Measurements from ENCODE around the gene TMEM120A.
"Not testable (repeated sequence)": the region's sequence is repeated elsewhere in the genome, so short reads cannot be mapped to it uniquely, and the experiment has no call there.

The TMEM120A gene

GRCh38 chr7:75994388-75995051, at the start of gene TMEM120A:
Gene TMEM120A (minus strand): TSS chr7:75994595. CDS start chr7:75994570, 25 bp downstream.
- peak; percentile 97 for DNase-seq

- DNase-seq, result no peak
Observed at GRCh38 chr7:76040126-76040525, 45.7 kb upstream of the TMEM120A start.

- no peak for DNase-seq
Observed at GRCh38 chr7:76037310-76037709, 42.9 kb upstream of the TMEM120A start.

GRCh38 chr7:76031964-76032363, 37.6 kb upstream of the TMEM120A start:
- no peak for DNase-seq

- not testable (repeated sequence) for DNase-seq
Observed at GRCh38 chr7:76029682-76030081, 35.3 kb upstream of the TMEM120A start.

- DNase-seq, result no peak
Observed at GRCh38 chr7:76023002-76023401, 28.6 kb upstream of the TMEM120A start.

- DNase-seq, result no peak
Observed at GRCh38 chr7:76022026-76022780, 27.8 kb upstream of the TMEM120A start.

GRCh38 chr7:76020031-76020714, 25.8 kb upstream of the TMEM120A start:
- peak; percentile 84 for DNase-seq

- DNase-seq, result not testable (repeated sequence)
Observed at GRCh38 chr7:76018520-76018919, 24.1 kb upstream of the TMEM120A start.

- no peak for DNase-seq
Observed at GRCh38 chr7:76016191-76016947, 22.0 kb upstream of the TMEM120A start.

- DNase-seq, result no peak
Observed at GRCh38 chr7:76011442-76011861, 17.1 kb upstream of the TMEM120A start.

GRCh38 chr7:76009672-76010600, 15.5 kb upstream of the TMEM120A start:
- DNase-seq, result no peak

GRCh38 chr7:76008156-76008687, 13.8 kb upstream of the TMEM120A start:
- DNase-seq, result no peak

GRCh38 chr7:76005004-76005403, 10.6 kb upstream of the TMEM120A start:
- not testable (repeated sequence) for DNase-seq

- no peak for DNase-seq
Observed at GRCh38 chr7:76003351-76003750, 9.0 kb upstream of the TMEM120A start.

- no peak for DNase-seq
Observed at GRCh38 chr7:76002822-76003221, 8.4 kb upstream of the TMEM120A start.

- no peak for DNase-seq
Observed at GRCh38 chr7:76002139-76002538, 7.7 kb upstream of the TMEM120A start.

GRCh38 chr7:76000566-76000965, 6.2 kb upstream of the TMEM120A start:
- no peak for DNase-seq

- DNase-seq, result no peak
Observed at GRCh38 chr7:75998038-75998437, 3.6 kb upstream of the TMEM120A start.

GRCh38 chr7:75996476-75996875, 2.1 kb upstream of the TMEM120A start:
- no peak for DNase-seq

GRCh38 chr7:75995996-75996395, 1.6 kb upstream of the TMEM120A start:
- no peak for DNase-seq

Data from right forelimb (tissue), 1 donor.